H1 (cell line): ENCODE results near the gene DACH2. TPM values are rescaled to one million over a fixed set of nuclear protein-coding genes. Genes with fewer than 3 reads are reported as not detected.

Experiments
- CTCF ChIA-PET: fragments of 300-600 bp; sonication (Branson Sonifier 250); formaldehyde crosslinking; loops from one replicate; lab custom pipeline; 2021; ENCODE audit not compliant: partially characterized antibody; lab: Charles Lee
- POLR2A ChIA-PET: fragments of 300-600 bp; sonication (Branson Sonifier 250); formaldehyde crosslinking; loops from one replicate; lab custom pipeline; 2021; ENCODE audit warnings: inconsistent platforms; ENCODE audit not compliant: partially characterized antibody; lab: Charles Lee
- DNase-seq, 2 experiments: peaks; one replicate each; pipeline versions ENCODE4 v3.0.0 to v3.0.0-alpha.2; 2010 to 2022; ENCODE audit warnings: low spot score in 2 of 2, low read depth in 1 of 2, mixed read lengths in 1 of 2
- FAIRE-seq: peaks from 2 replicates; lab custom pipeline; 2011; peaks lifted over from hg19 to GRCh38; lab: Jason Lieb, UNC
- H2AFZ ChIP-seq: 2 replicates; pipeline ENCODE4 v1.8.1; 2012; ENCODE audit warnings: low read length, inconsistent platforms
- H2AK5ac ChIP-seq: 2 replicates; pipeline ENCODE4 v1.6.1; 2013; ENCODE audit warnings: low read depth, low read length
- H2BK120ac ChIP-seq: replicated peaks from 2 replicates; pipeline ENCODE3; 2013; ENCODE audit warnings: low read depth, low read length, inconsistent platforms
- H2BK12ac ChIP-seq: 2 replicates; pipeline ENCODE4 v1.6.1; 2013; ENCODE audit warnings: low read depth, low read length
- H2BK15ac ChIP-seq: 2 replicates; pipeline ENCODE4 v1.6.1; 2013; ENCODE audit warnings: low read length
- H2BK20ac ChIP-seq: 2 replicates; pipeline ENCODE4 v1.6.1; 2013; ENCODE audit warnings: low read length
- H2BK5ac ChIP-seq: 2 replicates; pipeline ENCODE4 v1.6.1; 2013; ENCODE audit warnings: low read depth, low read length
- H3K14ac ChIP-seq: 2 replicates; pipeline ENCODE4 v1.6.1; 2013; ENCODE audit warnings: inconsistent platforms; ENCODE audit not compliant: insufficient read length
- H3K18ac ChIP-seq: 2 replicates; pipeline ENCODE4 v1.6.1; 2013; ENCODE audit warnings: low read length; ENCODE audit errors: extremely low read depth
- H3K23ac ChIP-seq: 2 replicates; pipeline ENCODE4 v1.6.1; 2013; ENCODE audit warnings: inconsistent platforms; ENCODE audit not compliant: insufficient read length
- H3K23me2 ChIP-seq: 2 replicates; pipeline ENCODE4 v1.6.1; 2013; ENCODE audit warnings: low read depth, low read length
- H3K27ac ChIP-seq: 2 replicates; pipeline ENCODE4 v1.6.1; 2011; ENCODE audit warnings: low read depth, low read length, inconsistent platforms
- H3K27me3 ChIP-seq, 4 experiments: replicated peaks in 1 of 4; 1 replicate in 1 of 4; 2 replicates in 3 of 4; pipeline versions ENCODE4 v1.6.1 to v1.8.1; 2011 to 2013; ENCODE audit warnings: low read length in 3 of 4, mild to moderate bottlenecking in 3 of 4, inconsistent platforms in 2 of 4, mixed read lengths in 2 of 4, moderate library complexity in 1 of 4; ENCODE audit not compliant: control insufficient read depth in 3 of 4, insufficient read depth in 3 of 4; ENCODE audit errors: extremely low read depth in 1 of 4
- H3K36me3 ChIP-seq, 4 experiments: 2 replicates each; pipeline versions ENCODE4 v1.6.1 to v1.8.1; 2011 to 2013; ENCODE audit warnings: mild to moderate bottlenecking in 4 of 4, low read length in 3 of 4, moderate library complexity in 2 of 4, control low read depth in 1 of 4, inconsistent platforms in 1 of 4; ENCODE audit not compliant: insufficient read depth in 4 of 4, control insufficient read depth in 2 of 4
- H3K4ac ChIP-seq: replicated peaks from 2 replicates; pipeline ENCODE3; 2013; ENCODE audit warnings: low read length, low read depth, mixed read lengths, inconsistent platforms; ENCODE audit not compliant: insufficient read length
- H3K4me1 ChIP-seq, 4 experiments: replicated peaks in 1 of 4; 1 replicate in 1 of 4; 2 replicates in 3 of 4; pipeline versions ENCODE4 v1.6.1 to v1.8.1; 2011 to 2013; ENCODE audit warnings: low read length in 3 of 4, inconsistent platforms in 2 of 4, mixed read lengths in 1 of 4; ENCODE audit not compliant: insufficient read depth in 4 of 4, control insufficient read depth in 3 of 4
- H3K4me2 ChIP-seq, 2 experiments: 2 replicates each; pipeline versions ENCODE4 v1.6.1 to v1.8.1; 2011 to 2013; ENCODE audit warnings: low read depth in 2 of 2, low read length in 2 of 2, control low read depth in 1 of 2, inconsistent platforms in 1 of 2, mild to moderate bottlenecking in 1 of 2; ENCODE audit not compliant: insufficient read depth in 1 of 2
- H3K4me3 ChIP-seq, 4 experiments: fragments of 200-600, 300-600 bp in 1 of 4; sonication (generic), shearing (Covaris generic), sonication (Bioruptor Twin) in 1 of 4; 2 replicates each; pipeline versions ENCODE4 v1.5.1 to v1.8.1; 2011 to 2016; ENCODE audit warnings: low read length in 4 of 4, low read depth in 3 of 4, control low read depth in 2 of 4, inconsistent platforms in 2 of 4, mild to moderate bottlenecking in 2 of 4, mixed read lengths in 1 of 4, moderate library complexity in 1 of 4; ENCODE audit not compliant: insufficient read depth in 2 of 4; ENCODE audit errors: extremely low read depth in 1 of 4
- H3K56ac ChIP-seq: replicated peaks from 2 replicates; pipeline ENCODE3; 2013; ENCODE audit warnings: low read depth, mild to moderate bottlenecking, mixed read lengths, low read length, inconsistent platforms; ENCODE audit not compliant: insufficient read length
- H3K79me1 ChIP-seq: 2 replicates; pipeline ENCODE4 v1.6.1; 2013; ENCODE audit warnings: low read depth, low read length, control low read depth
- H3K79me2 ChIP-seq, 2 experiments: 2 replicates each; pipeline versions ENCODE4 v1.6.1 to v1.8.1; 2012 to 2013; ENCODE audit warnings: low read length in 2 of 2, mild to moderate bottlenecking in 2 of 2, inconsistent platforms in 1 of 2; ENCODE audit not compliant: insufficient read depth in 2 of 2, control insufficient read depth in 1 of 2
- H3K9ac ChIP-seq, 4 experiments: replicated peaks in 1 of 4; 1 replicate in 1 of 4; 2 replicates in 3 of 4; pipeline versions ENCODE4 v1.6.1 to v1.8.1; 2011 to 2013; ENCODE audit warnings: low read depth in 3 of 4, low read length in 3 of 4, control low read depth in 2 of 4, mild to moderate bottlenecking in 2 of 4, moderate library complexity in 2 of 4, inconsistent platforms in 1 of 4; ENCODE audit errors: extremely low read depth in 1 of 4
- H3K9me3 ChIP-seq, 2 experiments: 2 replicates each; pipeline versions ENCODE4 v1.6.1 to v1.8.1; 2012 to 2013; ENCODE audit warnings: mild to moderate bottlenecking in 2 of 2, moderate library complexity in 2 of 2, control low read depth in 1 of 2, inconsistent platforms in 1 of 2, low read depth in 1 of 2, low read length in 1 of 2, mixed read lengths in 1 of 2; ENCODE audit not compliant: insufficient read depth in 2 of 2
- H4K20me1 ChIP-seq, 2 experiments: replicated peaks in 1 of 2; 2 replicates each; pipeline versions ENCODE3 to v1.8.1; 2011 to 2013; ENCODE audit warnings: inconsistent platforms in 2 of 2, low read length in 2 of 2, mild to moderate bottlenecking in 1 of 2; ENCODE audit not compliant: insufficient read depth in 2 of 2, control insufficient read depth in 1 of 2
- H4K5ac ChIP-seq: 2 replicates; pipeline ENCODE4 v1.6.1; 2013; ENCODE audit warnings: low read length, low read depth, mixed read lengths, inconsistent platforms; ENCODE audit not compliant: insufficient read length
- H4K8ac ChIP-seq: 2 replicates; pipeline ENCODE4 v1.8.0; 2013; ENCODE audit warnings: mild to moderate bottlenecking, moderate library complexity, low read length, inconsistent platforms; ENCODE audit not compliant: insufficient read depth; ENCODE audit errors: extremely low read depth
- H4K91ac ChIP-seq: replicated peaks from 2 replicates; pipeline ENCODE3; 2013; ENCODE audit warnings: low read length, mixed read lengths, inconsistent platforms; ENCODE audit not compliant: insufficient read length
- KDM5A ChIP-seq: fragments of 200-600 bp; IDR thresholded peaks from 2 replicates; pipeline ENCODE4 v1.7.1; 2012; ENCODE audit warnings: mild to moderate bottlenecking, low read length, inconsistent platforms, mixed read lengths
- WGBS, 2 experiments: shearing (Covaris generic) in 1 of 2; methylation state at CpG; one replicate each; pipeline versions ENCODE4 v1.1.6 to v1.1.7; 2013 to 2015; ENCODE audit warnings: low lambda C conversion rate in 2 of 2, mixed read lengths in 2 of 2, inconsistent platforms in 1 of 2, low coverage in 1 of 2, missing lambda C conversion rate in 1 of 2; ENCODE audit not compliant: insufficient replicate concordance in 2 of 2, insufficient coverage in 1 of 2, insufficient read length in 1 of 2; ENCODE audit errors: extremely low coverage in 1 of 2, missing lambda C conversion rate in 1 of 2; 5-methylcytosine and 5-hydroxymethylcytosine counted together
- polyA plus RNA-seq, 7 experiments: library from polyadenylated mRNA; depleted of rRNA in 3 of 7; stranded (reverse) in 5 of 7; unstranded in 2 of 7; fragments of >200 nt in 5 of 7; fragments of 200-250 nt in 2 of 7; gene quantifications; 1 replicate in 5 of 7; 2 replicates in 1 of 7; 4 replicates in 1 of 7; pipeline versions ENCODE4 v1.2.1 to v1.2.3, GENCODE V29; 2011 to 2013; ENCODE audit warnings: missing spikeins in 2 of 7, mixed read lengths in 2 of 7
- total RNA-seq: library from RNA; stranded (reverse); fragmentation: NEBNext Ultra II Directional; extraction: Animal tissue kit (Norgen Biotek cat#: 25700); gene quantifications from 2 replicates; pipeline ENCODE4 v1.2.1, GENCODE V29; 2021
- TF ChIP-seq, protein P1 (sequence below): IDR thresholded peaks from 2 replicates; pipeline ENCODE4 v1.6.1; 2012; ENCODE audit warnings: low read length, inconsistent platforms

The DACH2 gene
- total and polyA plus RNA-seq, 2 of the 8 experiments (the other 6 are each of a cell fraction or from before 2014, with no cell fraction given), result 1.0 to 1.8 TPM

- no peaks in the 10 kb centered on the region for H3K27me3 ChIP-seq
- no peaks in the 10 kb centered on the region for H3K4me1 ChIP-seq
- TF ChIP-seq, protein P1, sequence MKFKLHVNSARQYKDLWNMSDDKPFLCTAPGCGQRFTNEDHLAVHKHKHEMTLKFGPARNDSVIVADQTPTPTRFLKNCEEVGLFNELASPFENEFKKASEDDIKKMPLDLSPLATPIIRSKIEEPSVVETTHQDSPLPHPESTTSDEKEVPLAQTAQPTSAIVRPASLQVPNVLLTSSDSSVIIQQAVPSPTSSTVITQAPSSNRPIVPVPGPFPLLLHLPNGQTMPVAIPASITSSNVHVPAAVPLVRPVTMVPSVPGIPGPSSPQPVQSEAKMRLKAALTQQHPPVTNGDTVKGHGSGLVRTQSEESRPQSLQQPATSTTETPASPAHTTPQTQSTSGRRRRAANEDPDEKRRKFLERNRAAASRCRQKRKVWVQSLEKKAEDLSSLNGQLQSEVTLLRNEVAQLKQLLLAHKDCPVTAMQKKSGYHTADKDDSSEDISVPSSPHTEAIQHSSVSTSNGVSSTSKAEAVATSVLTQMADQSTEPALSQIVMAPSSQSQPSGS, result no peak
- no peak for TF ChIP-seq KDM5A
- no peak overlapping the region for H4K8ac ChIP-seq
- H3K79me2 ChIP-seq, result no peaks in the 10 kb centered on the region
- no peak overlapping the region for H3K27ac ChIP-seq
- no peak overlapping the region for H2BK12ac ChIP-seq
- H2BK5ac ChIP-seq, result no peak overlapping the region
- ChIA-PET POLR2A (no interaction called here), CTCF (no interaction called here)
- no peak overlapping the region for H2AFZ ChIP-seq
- no peaks in the 10 kb centered on the region for H3K36me3 ChIP-seq
- H3K23me2 ChIP-seq, result no peaks in the 10 kb centered on the region
- no peak overlapping the region for H2BK20ac ChIP-seq
- H3K9me3 ChIP-seq, result no peaks in the 10 kb centered on the region
- no peak overlapping the region for H4K5ac ChIP-seq
- H4K20me1 ChIP-seq, result no peaks in the 10 kb centered on the region
- H3K4me2 ChIP-seq, result no peak overlapping the region
- H3K9ac ChIP-seq, result no peak overlapping the region
- H4K91ac ChIP-seq, result no peak overlapping the region
- H3K79me1 ChIP-seq, result no peaks in the 10 kb centered on the region
- FAIRE-seq, result no peak
- no peak overlapping the region for H3K23ac ChIP-seq
- DNase-seq, result no peak
- H2BK15ac ChIP-seq, result no peak overlapping the region
- no peak overlapping the region for H2BK120ac ChIP-seq
- H3K4me3 ChIP-seq, result no peak overlapping the region
- no peak overlapping the region for H2AK5ac ChIP-seq
- no peak overlapping the region for H3K18ac ChIP-seq
- WGBS, 2 experiments, result 83% methylated on average over 1 of the region's 2 CpGs; no CpG with 5 or more reads in 1 of the 2 experiments
- H3K56ac ChIP-seq, result no peak overlapping the region
- no peak overlapping the region for H3K14ac ChIP-seq
- no peak overlapping the region for H3K4ac ChIP-seq
Measured at GRCh38 chrX:86604607-86605006, 456.4 kb downstream of the DACH2 start.
